Stimulated activated CD4-positive, alpha-beta T cell treated with anti-CD3 and anti-CD28 coated beads, Interleukin-15, amount 100 ng/mL, for 48 hours (primary cell): ENCODE measurements around the gene SLC5A8.
"Not testable (repeated sequence)": the region's sequence is repeated elsewhere in the genome, so short reads cannot be mapped to it uniquely, and the experiment has no call there.

Source experiments
- DNase-seq, 2 donors: peaks; one replicate each; pipeline ENCODE4 v3.0.0-alpha.2; 2020; ENCODE audit warnings: low read depth in 2 of 2

Gene SLC5A8

DNA sequence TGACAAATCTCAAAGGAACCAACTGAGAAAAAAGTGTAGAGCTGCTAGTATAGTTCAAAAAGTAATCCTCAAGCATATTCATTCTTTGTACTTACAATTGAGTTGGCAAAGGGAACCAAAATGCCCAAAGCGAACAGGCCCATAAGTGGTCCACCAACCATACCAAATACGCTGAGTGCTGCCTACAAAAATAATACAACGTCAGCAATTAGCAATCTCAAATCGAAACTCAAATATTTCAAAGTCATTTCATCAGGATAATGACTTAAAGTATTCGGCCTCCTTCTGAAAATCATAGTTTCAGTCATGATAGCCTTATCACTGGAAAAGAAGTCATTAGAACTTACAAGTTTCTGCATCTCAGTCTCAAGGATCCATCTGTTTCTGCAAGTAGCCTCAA is 42.0 kb downstream of the SLC5A8 start:
- no peak for DNase-seq

- DNase-seq, result no peak
Measured at GRCh38 chr12:101166866-101167265, 43.2 kb downstream of the SLC5A8 start.

DNA sequence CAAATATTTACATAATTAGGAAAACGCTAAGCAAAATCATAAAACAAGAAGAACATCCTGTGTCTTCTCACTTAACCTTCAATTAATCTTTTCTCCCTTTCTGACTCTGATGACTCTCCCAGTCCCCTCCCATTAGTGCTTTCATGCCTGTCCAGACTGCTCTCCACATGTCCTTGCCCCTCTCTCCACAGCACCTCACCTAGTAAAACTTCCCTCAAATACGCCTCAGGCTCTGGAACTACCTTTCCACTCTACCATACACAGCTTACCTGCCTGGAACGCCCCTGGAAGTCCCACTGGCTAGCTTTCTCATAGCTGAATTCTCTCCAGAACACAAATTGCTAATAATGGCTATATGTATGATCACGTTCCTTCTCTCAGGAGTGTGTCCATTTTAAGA is 44.7 kb downstream of the SLC5A8 start:
- no peak for DNase-seq

DNA sequence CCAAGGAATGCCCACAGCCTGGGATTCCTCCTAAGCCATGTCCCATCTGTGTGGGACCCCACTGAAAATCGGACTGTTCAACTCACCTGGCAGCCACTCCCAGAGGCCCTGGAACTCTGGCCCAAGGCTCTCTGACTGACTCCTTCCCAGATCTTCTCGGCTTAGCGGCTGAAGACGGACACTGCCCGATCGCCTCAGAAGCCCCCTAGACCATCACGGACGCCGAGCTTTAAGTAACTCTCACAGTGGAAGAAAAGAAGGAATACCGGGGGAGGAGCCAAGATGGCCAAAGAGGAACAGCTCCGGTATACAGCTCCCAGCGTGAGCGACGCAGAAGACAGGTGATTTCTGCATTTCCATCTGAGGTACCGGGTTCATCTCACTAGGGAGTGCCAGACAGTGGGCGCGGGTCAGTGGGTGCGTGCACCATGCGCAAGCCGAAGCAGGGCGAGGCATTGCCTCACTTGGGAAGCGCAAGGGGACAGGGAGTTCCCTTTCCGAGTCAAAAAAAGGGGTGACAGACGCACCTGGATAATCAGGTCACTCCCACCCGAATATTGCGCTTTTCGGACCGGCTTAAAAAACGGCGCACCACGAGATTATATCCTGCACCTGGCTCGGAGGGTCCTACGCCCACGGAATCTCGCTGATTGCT is 64.1 kb downstream of the SLC5A8 start:
- DNase-seq, result not testable (repeated sequence)

GRCh38 chr12:101127521-101128219 is 82.4 kb downstream of the SLC5A8 start:
- no peak for DNase-seq

GRCh38 chr12:101117842-101118241 is 92.2 kb downstream of the SLC5A8 start:
- no peak for DNase-seq

DNA sequence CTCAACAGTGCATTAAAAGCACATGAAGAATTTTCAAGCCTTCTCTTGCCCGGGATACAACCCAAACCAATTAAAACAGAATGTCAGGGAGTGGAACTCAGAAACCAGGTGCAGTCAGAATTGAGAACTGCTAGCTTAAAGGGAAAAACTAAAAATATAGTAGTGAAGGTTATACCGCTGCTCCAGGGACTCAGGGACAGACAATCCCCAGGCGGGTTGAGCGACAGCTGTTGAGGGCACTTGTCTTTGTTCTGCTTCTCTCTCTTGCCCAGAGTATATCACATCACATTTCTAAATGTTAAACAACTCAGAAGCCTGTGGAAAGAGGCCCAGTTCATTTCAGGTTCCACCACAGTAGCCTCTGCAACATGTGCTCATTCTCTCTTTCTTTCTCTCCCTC is 93.1 kb downstream of the SLC5A8 start:
- no peak for DNase-seq

DNA sequence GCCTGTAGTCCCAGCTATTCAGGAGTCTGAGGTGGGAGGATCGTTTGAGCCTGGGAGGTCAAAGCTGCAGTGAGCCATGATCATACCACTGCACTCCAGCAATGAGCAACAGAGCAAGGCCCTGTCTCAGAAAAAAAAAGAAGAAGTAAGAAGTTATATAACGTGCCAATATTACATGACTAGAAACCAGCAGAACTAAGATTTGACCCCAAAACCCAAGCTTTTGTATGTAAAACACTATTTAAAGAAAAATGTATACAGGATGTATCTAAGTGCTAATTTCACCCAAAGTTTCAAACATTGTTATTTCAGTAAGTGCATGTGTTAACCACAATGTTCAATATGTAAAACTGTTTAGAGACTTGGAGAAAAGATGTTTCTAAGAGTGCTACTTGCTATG is 94.7 kb downstream of the SLC5A8 start:
- DNase-seq, result no peak

DNA sequence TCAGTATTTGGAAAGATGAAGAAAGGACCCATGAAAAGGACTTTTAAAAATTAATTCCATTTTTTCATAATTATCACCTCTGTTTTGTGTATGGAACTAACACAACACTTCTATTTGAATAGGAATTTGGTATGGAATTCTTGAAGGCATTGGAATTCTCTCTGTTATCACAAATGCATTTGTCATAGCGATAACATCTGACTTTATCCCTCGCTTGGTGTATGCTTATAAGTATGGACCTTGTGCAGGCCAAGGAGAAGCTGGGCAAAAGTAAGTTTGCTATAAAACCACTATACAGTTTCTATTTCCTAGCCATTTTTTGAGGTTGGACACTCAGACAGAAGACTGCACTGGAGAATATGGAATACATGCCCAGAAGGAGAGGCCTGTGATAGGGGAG is 98.6 kb downstream of the SLC5A8 start:
- DNase-seq, result no peak

- DNase-seq, result no peak
Measured at GRCh38 chr12:101110866-101111265, 99.2 kb downstream of the SLC5A8 start.

GRCh38 chr12:101108130-101108529 is 101.9 kb downstream of the SLC5A8 start:
- no peak for DNase-seq

GRCh38 chr12:101107032-101107763 is 102.8 kb downstream of the SLC5A8 start:
- no peak for DNase-seq
